ENCODE results near the gene GALNS.

DNA sequence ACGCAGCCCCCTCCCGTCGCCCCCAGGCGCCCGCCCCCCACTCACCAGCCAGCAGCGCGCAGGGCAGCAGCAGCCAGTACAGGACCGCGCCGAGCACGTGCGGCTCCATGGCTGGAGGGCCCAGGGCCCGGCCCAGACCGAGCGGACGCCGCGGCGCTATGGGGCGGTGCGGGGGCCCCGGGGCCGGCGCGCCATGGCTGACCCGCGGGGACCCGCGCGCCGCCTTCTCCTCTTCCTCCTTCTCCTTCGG, 72.0 kb downstream of the GALNS start:
- no peak for TF ChIP-seq CTCF (conservative IDR thresholded peaks at IDR 0.05; ENCODE audit: low read depth in 2 of 2)
- TF ChIP-seq POLR2AphosphoS5 (IDR thresholded peaks at IDR 0.05; ENCODE audit: low read depth) = no peak
- TF ChIP-seq, protein P1, sequence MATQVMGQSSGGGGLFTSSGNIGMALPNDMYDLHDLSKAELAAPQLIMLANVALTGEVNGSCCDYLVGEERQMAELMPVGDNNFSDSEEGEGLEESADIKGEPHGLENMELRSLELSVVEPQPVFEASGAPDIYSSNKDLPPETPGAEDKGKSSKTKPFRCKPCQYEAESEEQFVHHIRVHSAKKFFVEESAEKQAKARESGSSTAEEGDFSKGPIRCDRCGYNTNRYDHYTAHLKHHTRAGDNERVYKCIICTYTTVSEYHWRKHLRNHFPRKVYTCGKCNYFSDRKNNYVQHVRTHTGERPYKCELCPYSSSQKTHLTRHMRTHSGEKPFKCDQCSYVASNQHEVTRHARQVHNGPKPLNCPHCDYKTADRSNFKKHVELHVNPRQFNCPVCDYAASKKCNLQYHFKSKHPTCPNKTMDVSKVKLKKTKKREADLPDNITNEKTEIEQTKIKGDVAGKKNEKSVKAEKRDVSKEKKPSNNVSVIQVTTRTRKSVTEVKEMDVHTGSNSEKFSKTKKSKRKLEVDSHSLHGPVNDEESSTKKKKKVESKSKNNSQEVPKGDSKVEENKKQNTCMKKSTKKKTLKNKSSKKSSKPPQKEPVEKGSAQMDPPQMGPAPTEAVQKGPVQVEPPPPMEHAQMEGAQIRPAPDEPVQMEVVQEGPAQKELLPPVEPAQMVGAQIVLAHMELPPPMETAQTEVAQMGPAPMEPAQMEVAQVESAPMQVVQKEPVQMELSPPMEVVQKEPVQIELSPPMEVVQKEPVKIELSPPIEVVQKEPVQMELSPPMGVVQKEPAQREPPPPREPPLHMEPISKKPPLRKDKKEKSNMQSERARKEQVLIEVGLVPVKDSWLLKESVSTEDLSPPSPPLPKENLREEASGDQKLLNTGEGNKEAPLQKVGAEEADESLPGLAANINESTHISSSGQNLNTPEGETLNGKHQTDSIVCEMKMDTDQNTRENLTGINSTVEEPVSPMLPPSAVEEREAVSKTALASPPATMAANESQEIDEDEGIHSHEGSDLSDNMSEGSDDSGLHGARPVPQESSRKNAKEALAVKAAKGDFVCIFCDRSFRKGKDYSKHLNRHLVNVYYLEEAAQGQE (IDR thresholded peaks at IDR 0.05; ENCODE audit: unreplicated experiment) = no peak
- no peak for TF ChIP-seq CREB1 (CRISPR knock-in tag; IDR thresholded peaks at IDR 0.05; ENCODE audit: low read depth)
- TF ChIP-seq EZH2 (IDR thresholded peaks at IDR 0.05; ENCODE audit: low read depth, unreplicated experiment) = no peak
- TF ChIP-seq EZH2phosphoT487 (IDR thresholded peaks at IDR 0.05; ENCODE audit: unreplicated experiment) = no peak
- no peak for TF ChIP-seq STAT1 (IDR thresholded peaks at IDR 0.05; ENCODE audit: unreplicated experiment)
- no peak for TF ChIP-seq ZNF331 (CRISPR knock-in tag; IDR thresholded peaks at IDR 0.05; ENCODE audit: low read depth)
- no peak for TF ChIP-seq ZNF114 (CRISPR knock-in tag; IDR thresholded peaks at IDR 0.05)
- TF ChIP-seq JUNB (IDR thresholded peaks at IDR 0.05; ENCODE audit: unreplicated experiment) = no peak
- TF ChIP-seq NANOG (IDR thresholded peaks at IDR 0.05; ENCODE audit: borderline replicate concordance) = no peak

Data from GM23338 (cell line).